Renal cortex interstitium (tissue), 11 donors: ENCODE results near the gene PRRX1. TPM values are rescaled to one million over a fixed set of nuclear protein-coding genes. Genes with fewer than 3 reads are reported as not detected.
A peak's percentile ranks its signal among the peaks of the same experiment; 100 is the strongest.

ENCODE experiments used
- DNase-seq, 11 donors: peaks; one replicate each; pipeline ENCODE4 v3.0.0-alpha.2; 2013; ENCODE audit warnings: low read depth in 9 of 11, low spot score in 4 of 11; ENCODE audit errors: extremely low read depth in 1 of 11
- polyA plus RNA-seq, 3 donors: library from polyadenylated mRNA; unstranded; fragments of 120-200 nt; gene quantifications; one replicate each; pipeline ENCODE4 v1.2.1, GENCODE V29; 2013; ENCODE audit not compliant: insufficient read length in 3 of 3

The PRRX1 gene
- polyA plus RNA-seq, 3 donors = 1.2 to 4.2 (median 1.4) TPM

DNA sequence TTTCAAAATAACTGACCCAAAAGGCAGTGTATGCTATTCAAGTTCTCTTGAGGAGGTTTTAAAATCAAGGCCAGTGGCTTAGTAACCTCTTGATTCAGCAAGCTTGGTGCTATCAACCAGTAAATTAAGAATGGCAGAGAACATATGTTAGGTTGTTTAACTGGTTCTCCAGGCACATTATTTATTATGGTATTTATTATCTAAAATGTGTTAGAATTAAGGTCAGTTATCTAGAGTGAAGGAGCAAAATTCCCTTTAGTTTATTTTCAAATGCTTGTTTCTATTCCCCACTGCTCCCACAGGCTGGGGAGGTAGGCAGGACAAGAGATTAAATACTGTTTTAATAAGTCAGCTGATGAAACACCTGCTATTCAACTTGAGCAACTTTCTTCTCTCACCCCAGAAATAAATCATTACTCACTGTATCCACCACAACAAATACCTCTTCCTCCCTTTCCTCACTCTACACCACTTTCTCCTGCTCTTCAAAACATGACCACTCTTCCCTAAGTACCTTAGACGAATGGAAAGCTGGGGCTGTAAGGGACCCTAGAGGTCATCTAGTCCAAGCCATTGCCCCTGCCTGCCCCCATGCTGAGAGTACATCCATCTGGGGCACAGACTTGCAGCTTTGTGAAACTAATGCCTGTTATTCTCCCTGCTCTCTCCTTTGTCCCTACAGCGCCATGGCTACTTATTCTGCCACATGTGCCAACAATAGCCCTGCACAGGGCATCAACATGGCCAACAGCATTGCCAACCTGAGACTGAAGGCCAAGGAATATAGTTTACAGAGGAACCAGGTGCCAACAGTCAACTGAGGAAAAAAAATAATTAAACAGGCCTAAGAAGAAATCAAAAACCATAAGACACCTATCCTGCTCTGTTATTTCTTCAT, 71.7 kb downstream of the PRRX1 start:
- DNase-seq = no peak

DNA sequence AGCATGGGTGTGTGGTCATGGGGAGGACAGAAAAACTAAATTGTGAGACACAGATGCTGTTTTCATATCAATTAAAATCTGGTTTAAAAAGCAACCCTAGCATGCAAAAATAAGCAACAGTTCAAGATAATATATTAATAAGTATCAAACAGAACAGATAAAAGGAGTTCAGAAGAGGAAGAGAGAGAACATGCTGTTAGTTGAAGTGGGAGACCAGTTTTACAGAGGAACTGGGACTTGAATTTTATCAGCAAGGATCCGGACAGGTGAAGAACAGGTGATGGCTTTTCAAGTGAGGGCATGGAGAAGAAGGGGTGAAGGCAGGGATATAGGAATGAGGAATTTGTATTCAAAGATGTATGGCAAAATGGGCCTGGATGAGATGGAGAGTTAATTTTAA, 75.9 kb downstream of the PRRX1 start:
- no peak for DNase-seq

DNA sequence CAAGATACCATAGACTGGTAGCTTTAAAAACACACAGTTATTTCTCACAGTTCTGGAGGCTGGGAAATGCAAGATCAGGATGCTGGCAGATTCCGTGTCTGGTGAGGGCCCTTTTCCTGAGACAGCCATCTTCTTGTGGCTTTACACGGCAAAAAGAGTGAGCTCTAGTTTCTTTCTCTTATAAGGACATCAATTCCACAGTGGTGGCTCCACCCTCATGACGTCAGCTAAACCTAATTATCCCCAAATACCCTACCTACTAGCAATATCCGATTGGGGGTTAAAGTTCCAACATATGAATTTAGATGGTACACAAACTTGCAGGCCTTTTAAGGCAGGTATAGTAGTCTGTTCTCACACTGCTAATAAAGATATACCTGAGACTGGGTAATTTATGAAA, 77.7 kb downstream of the PRRX1 start:
- no peak for DNase-seq

DNA sequence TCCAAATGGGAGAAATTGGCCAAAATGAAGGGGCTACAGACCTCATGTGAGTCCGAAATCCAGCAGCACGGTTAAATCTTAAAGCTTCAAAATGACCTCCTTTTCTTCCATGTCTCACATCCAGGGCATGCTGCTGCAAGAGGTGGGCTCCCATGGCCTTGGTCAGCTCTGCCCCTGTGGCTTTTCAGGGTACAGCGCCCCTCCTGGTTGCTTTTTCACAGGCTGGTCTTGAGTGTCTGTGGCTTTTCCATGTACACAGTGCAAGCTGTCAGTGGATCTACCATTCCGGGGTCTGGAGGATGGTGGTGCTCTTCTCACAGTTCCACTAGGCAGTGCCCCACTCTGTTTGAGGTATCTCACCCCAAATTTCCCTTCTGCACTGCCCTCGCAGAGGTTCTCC, 78.7 kb downstream of the PRRX1 start:
- DNase-seq = no peak

DNA sequence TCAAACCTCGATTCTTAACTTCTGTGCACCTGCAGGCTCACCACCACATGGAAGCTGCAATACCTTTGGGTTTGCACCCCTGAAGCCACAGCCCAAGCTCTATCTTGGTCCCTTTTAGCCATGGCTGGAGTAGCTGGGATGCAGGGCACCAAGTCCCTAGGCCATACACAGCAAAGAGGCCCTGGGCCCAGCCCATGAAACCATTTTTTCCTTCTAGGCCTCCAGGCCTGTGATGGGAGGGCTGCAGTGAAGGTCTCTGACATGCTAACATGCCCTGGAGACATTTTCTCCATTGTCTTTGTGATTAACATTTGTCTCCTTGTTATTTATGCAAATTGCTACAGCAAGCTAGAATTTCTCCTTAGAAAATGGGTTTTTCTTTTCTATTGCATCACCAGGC, 79.2 kb downstream of the PRRX1 start:
- no peak for DNase-seq

DNA sequence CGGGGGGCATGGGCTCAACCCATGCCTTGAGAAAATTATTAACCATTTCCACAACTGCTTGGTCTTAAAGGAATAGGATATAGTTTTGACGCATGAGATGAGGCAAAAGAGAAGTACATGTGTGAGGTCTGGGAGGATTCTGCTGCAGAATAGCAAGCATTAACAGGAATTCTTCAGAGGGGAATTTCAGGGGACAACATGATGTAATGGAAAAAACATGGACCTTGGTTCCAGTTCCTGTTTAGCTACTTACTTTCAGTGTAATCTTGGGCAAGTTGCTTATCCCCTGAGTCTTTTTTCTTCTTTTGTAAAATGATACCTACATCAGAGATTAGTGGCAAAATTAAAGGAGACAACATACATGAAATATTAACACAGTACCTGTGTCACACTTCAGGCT, 85.6 kb downstream of the PRRX1 start:
- DNase-seq = no peak

DNA sequence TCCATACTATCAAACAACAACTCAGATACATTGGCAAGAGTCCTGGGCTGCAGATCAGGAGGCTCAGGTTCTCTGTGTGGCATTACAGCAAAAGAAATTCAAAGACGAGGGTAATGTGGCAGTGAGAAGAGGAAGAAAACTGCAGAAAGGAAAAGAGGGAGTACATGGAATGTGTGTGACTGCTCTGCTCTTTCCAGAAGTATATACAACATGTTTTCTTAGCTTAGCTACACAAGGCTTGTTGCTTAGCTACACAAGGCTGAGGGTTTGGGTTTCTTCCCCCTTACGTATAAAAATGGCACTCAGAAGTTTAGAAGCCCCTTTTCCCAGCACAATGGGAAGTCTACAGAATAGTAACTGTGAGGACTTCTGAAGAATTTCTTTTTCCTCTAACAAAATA, 86.0 kb downstream of the PRRX1 start:
- no peak for DNase-seq

DNA sequence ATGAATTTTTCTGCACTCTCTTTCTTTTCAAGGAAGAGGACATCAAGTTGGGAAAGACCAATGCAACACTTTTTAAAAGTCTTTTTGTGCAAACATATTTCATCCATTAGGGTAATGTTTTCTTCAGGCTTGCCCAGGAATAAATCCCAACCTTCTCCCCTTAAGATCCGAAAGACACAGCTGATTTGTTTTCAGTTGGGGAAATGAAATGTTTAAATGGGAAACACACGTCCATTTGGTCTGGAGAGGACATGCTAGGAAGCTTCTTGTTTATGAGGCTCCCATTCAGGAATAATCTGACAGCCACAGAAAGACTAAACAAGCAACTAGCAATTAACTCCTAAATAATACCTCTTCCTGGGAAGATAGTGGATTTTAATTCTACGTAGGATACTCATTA, 91.9 kb downstream of the PRRX1 start:
- no peak for DNase-seq

DNA sequence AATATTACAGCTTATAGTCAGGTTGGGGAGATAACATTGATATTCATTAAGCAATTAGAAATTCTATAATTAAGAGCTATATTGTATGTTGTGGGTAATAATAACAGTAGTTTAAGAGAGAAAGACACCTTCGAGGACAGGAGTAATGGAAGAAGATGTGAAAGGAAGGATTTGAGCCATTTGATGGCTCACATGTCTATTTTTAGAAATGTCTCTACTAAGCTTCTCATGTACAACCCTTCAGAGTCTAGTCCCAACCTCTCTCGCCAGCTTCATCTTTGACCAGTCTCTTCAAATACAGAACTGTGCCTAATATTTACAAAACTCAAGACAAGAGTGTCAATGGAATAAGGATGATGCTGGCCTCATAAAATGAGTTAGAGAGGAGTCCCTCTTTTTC, 95.1 kb downstream of the PRRX1 start:
- DNase-seq = no peak

DNA sequence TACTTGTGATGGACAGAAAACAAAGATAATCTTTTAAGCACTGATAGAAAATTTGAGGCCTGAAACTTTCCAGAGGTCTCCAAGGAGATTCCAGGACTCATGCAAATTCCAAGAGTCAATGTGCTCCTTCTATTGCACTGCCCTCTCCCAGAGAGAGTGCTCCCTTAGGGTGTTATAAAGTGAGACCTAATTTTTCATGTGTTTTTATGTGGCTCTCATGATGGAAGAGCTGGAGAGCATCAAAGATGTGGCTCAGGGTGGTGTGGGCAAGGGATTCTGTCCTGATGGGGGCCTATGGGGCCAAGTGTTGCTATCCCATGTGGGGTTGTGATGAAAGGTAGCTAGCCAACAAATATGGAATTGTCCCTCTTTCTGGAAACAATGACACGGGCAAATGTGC, 101.3 kb downstream of the PRRX1 start:
- DNase-seq = no peak

DNA sequence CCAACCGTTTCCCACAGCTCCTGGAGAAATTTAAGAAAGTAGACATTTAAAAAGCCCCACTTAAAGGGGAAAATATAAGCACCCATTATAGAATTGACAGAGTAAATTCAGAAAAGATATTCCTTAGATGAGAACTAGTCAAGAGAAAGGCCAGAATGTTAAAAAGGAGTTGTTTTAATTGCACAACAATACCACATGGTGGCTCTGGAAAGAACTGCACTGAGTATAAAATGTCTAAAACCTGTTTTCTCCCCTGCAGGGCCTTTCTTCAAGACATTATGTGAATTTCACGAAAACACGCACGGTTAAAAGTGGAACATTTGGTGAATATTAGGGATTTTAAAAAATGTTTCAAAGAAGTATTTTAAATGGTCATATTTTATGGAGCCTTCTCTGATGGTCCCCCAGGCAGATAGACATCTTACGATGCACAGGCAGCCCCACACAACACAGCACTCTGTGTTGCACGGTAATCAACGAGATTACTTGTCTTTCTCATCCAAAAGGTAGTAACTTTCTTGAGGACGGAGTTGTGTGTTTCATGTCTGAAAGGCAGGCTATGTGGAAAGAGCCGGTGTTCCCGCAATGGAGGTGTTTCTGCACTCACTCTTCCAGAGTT, 101.9 kb downstream of the PRRX1 start:
- DNase-seq = peak in 3 of 11 donors; percentile 11 to 17 (median 13)

DNA sequence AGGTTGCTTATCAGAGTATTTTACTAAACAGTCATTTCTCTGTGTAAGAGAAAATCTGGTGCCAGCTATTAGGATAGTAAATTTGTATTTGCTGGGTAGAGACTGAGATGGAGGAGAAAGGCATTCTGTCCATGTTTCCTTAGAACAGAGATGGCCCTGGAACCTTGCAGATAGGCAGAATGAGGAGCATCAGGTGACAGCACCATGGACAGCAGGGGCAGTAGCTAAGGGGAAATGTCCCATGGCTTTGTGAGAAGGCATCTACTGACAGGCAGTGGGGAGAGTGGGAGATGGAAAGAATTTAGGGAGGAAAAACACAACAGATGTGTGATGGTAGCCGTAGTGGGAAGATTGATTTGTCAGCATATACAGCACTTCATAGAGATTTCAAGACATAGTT, 105.0 kb downstream of the PRRX1 start:
- DNase-seq = no peak

DNA sequence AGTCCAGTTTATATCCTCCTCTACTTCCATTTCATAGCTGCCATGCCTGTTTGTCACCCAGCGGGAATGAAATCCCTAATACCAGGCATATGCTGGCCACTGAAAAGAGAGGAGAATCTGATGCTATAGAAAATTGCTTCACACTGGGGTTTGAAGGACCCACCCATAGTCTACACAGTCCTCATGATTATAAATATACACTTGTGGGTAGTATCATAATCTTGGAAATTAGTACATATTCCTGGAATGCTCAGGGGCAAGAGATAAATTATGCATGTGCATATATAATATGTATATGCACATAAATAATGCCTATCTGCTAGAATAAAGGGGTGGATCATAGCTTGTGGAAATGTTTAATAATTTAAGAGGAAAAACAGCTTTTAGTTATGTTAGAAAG, 105.8 kb downstream of the PRRX1 start:
- no peak for DNase-seq

DNA sequence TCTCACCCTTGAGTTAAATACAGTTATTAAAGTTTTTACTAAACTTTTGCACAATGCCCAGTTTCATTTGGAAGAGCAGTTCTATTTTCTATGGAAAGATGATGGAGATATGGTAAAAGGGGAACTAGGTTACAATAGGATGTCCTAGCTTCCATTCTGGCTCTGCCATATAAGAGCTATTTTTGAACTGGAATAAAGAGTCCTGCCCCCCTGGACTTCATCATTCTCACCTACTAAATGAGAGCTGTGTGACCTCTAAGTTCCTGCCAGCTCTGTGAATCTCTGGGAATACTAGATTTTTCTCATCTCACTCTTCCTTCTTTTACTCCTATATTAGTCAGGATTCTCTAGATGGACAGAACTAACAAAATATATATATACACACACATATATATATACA, 106.3 kb downstream of the PRRX1 start:
- no peak for DNase-seq

DNA sequence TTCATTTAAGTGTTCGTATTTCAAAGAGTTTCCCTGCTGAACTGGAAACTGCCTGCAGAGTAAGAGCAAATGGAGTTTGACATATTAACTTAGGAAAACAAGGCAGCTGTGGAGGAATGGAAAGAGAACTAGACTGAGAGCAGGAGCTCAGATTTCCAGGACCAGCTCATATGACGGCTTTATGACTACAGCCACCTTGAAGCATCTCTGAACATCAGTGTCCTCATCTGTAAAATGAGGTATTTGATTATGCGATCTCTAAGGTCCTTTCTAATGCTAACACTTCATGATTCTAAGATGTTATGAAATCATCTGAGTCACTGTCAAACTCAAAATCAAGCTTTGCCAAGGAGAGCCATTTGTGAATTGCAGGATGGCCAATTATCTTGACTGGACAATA, 112.3 kb downstream of the PRRX1 start:
- DNase-seq = no peak

DNA sequence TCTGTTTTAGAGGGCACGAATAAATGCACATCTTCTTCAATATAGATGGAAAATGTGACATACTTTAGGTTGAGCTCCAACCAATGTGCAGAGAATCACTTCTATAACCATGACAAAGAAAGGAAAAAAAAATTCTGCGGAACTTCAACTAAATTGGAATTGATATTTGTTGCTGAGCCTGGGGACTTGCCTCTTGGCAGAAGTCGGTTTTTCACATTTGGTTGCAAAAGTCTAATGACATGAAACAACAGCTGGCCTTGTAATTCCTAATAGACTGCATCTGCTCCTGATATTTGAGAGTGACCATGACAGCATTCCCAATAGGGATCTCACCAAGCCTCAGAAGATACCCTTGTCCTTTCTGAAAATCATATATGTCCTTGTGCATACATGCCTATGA, 112.8 kb downstream of the PRRX1 start:
- no peak for DNase-seq

Other genes starting within 250 kb of the PRRX1 start
- 10 to 100 TPM; 19.1 to 21.5 (median 20.9) TPM for gene GORAB, start 132.0 kb upstream of the PRRX1 start, polyA plus RNA-seq